ENCODE measurements around the gene GRIK4.
"Not testable (repeated sequence)": the region's sequence is repeated elsewhere in the genome, so short reads cannot be mapped to it uniquely, and the experiment has no call there.

GRIK4 gene, protein sequence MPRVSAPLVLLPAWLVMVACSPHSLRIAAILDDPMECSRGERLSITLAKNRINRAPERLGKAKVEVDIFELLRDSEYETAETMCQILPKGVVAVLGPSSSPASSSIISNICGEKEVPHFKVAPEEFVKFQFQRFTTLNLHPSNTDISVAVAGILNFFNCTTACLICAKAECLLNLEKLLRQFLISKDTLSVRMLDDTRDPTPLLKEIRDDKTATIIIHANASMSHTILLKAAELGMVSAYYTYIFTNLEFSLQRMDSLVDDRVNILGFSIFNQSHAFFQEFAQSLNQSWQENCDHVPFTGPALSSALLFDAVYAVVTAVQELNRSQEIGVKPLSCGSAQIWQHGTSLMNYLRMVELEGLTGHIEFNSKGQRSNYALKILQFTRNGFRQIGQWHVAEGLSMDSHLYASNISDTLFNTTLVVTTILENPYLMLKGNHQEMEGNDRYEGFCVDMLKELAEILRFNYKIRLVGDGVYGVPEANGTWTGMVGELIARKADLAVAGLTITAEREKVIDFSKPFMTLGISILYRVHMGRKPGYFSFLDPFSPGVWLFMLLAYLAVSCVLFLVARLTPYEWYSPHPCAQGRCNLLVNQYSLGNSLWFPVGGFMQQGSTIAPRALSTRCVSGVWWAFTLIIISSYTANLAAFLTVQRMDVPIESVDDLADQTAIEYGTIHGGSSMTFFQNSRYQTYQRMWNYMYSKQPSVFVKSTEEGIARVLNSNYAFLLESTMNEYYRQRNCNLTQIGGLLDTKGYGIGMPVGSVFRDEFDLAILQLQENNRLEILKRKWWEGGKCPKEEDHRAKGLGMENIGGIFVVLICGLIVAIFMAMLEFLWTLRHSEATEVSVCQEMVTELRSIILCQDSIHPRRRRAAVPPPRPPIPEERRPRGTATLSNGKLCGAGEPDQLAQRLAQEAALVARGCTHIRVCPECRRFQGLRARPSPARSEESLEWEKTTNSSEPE

DNA sequence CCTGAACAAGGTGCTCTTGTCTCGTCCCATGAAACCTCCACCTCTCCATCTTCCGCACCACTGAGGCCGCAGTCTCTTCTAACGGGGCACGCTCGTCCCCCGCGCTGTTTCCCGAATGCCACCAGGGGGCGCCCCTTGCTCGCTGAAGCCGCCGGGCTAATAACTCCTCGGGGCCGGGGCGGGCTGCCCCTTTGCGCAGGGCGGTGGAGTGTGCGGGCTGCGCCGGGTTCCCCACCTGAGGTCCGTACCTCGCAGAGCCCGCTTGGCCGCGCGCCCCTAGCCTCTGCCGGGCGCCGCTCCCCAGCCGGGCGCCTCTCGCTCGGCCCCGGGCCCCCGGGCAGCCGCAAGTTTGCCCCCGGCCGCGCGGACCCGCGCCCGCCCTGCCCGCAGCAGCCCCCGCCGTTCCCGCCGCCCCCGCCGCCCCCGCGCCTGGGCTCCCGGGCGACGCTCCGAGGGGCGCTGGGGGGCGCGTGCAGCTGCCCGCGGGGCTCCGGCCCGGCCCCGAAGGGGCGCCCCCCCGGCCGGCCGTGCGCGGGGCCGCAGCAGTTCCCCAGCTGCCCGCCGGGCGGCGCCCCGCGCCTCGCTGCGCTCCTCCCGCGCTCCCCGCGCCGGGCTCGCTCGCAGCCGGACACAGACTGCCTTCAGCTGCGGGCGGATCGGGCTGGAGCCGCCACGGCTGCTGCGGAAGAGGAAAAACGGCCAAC lies at the start of gene GRIK4:
TSS of gene GRIK4 (plus strand) at position 633 of the 704 bp plus-strand sequence. CDS start 148,571 bp downstream, outside the sequence.
- peak; percentile 90 for DNase-seq

DNA sequence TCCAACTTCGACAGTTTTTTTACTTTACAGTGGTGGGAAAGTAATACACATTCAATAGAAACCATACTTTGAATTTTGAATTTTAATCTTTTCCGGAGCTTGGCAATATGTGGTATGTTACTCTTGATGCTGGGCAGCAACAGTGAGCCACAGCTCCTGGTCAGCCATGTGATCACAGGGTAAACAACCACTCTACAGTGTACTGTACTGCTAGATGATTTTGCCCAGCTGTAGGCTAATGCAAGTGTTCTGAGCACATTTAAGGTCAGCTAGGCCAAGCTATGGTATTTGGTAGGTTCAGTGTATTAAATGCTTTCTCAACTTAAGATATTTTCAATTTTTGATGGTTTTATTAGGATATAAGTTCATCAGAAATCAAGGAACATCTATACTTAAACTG lies 48.7 kb upstream of the GRIK4 start:
- no peak for DNase-seq

GRCh38 chr11:120465921-120466534 lies 45.5 kb upstream of the GRIK4 start:
- no peak for DNase-seq

DNA sequence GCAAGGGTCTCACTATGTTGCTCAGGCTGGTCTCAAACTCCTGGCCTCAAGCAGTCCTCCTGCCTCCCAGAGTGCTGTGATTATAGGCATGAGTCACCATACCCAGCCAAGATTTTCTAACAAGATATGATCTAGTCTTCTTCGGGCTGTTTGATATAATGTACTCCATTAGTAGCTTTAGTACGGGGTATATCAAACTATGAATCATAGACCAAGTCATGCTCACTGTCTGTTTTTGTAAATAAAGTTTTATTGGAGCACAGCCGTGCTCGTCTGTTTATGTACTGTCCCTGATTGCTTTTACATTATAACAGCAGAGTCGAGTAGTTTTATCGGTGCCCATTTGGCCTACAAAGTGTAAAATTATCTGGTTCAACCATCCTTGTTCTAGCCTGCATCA lies 43.9 kb upstream of the GRIK4 start:
- DNase-seq, result no peak

GRCh38 chr11:120471131-120471530 lies 40.4 kb upstream of the GRIK4 start:
- no peak for DNase-seq

GRCh38 chr11:120471994-120472393 lies 39.6 kb upstream of the GRIK4 start:
- no peak for DNase-seq

DNA sequence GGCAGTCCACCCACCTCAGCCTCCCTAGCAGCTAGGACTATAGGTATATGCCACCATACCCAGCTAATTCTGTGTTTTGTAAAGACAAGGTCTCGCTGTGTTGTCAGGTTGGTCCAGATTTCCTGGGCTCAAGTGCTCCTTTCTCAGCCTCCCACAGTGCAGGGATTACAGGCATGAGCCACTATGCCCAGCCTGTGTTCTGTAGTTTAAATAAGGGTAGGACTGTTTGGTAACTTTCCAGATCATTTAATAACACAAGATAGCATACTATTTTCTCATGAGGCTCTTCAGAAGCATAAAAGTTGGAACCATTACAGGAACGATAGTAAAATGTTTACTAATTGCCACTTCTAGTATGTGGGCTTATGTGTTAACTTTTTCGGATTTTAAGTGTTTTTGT lies 38.0 kb upstream of the GRIK4 start:
- DNase-seq, result no peak

GRCh38 chr11:120482149-120482548 lies 29.4 kb upstream of the GRIK4 start:
- DNase-seq, result no peak

GRCh38 chr11:120484722-120485121 lies 26.8 kb upstream of the GRIK4 start:
- DNase-seq, result no peak

DNA sequence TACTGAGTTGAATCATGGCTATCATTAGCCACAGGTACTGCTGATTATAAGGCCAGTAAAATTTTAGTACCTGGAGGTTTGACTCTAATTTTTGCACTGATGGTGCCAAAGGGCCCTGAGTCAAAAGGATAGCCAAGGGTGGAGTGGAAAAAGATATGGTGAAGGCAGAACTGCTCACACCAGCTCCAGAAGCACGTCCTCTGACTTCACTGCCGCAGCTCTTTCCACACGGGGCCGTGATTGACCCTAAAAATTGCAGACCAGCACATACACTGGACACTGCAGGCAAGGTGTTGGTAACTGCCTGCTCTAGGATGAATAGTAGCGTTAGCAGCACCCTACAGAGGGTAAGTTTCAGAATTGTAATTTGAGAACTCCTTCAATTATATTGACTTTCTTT lies 25.4 kb upstream of the GRIK4 start:
- no peak for DNase-seq

- no peak for DNase-seq
Observed at GRCh38 chr11:120489799-120490198, 21.7 kb upstream of the GRIK4 start.

GRCh38 chr11:120492486-120492885 lies 19.1 kb upstream of the GRIK4 start:
- no peak for DNase-seq

GRCh38 chr11:120494595-120494994 lies 17.0 kb upstream of the GRIK4 start:
- DNase-seq, result no peak

GRCh38 chr11:120499088-120499487 lies 12.5 kb upstream of the GRIK4 start:
- DNase-seq, result no peak

- DNase-seq, result no peak
Observed at GRCh38 chr11:120499859-120500258, 11.7 kb upstream of the GRIK4 start.

- no peak for DNase-seq
Observed at GRCh38 chr11:120500414-120501071, 11.0 kb upstream of the GRIK4 start.

DNA sequence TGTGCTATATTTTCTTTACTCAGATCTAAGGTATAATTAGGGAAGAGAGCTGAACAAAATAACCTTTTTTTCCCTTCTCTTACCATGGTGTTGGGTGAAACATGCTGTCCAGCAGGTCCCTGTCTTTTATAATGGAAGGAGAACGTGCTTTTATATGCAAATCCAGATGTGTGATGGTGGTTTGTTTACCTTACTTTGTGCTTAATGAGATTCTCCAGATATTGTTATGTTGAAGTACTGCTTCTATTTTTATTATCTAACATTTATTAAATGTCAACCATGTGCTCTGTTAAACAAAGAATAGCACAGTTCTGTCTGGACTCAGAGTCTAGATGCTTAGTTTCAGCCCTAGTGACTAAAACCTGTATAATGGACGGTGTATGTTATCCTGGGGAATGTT lies 10.1 kb upstream of the GRIK4 start:
- DNase-seq, result no peak

DNA sequence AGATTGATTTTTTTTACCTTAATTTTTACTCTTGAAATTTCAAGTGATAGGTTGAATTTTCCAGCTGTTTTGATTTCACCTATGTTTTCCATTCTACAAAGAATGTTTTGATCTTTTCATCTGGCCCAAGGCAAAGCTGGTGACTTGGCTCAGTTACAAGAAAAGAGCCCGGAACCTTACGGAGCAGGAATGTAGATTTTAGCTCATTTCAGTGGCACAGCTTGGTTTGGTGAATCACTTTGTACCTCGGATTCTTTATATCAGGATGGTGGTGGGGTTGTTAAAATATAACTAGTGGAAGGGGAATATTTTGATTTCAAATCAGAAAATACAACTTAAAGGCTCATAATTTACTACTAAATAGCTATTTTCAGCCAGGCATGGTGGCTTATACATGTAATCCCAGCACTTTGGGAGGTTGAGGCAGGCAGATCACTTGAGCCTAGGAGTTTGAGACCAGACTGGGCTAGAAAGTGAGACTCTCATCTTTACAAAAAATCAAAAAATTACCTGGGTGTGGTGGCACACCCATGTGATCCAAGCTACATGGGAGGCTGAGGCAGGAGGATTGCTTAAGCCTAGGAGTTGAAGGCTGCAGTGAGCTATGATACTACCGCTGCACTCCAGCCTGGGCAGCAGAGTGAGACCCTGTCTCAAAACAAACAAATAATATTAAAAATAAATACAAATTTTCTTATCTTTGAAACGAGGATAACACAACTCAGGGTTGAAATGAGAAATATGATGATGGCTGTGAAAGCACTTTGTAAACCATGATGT lies 9.4 kb upstream of the GRIK4 start:
- no peak for DNase-seq

GRCh38 chr11:120503529-120503928 lies 8.0 kb upstream of the GRIK4 start:
- DNase-seq, result not testable (repeated sequence)

- no peak for DNase-seq
Observed at GRCh38 chr11:120505801-120506425, 5.6 kb upstream of the GRIK4 start.

Data from activated effector memory CD4-positive, alpha-beta T cell treated with anti-CD3 and anti-CD28 coated beads, Interleukin-2, amount 50 U/mL, for 16 hours (primary cell).